Measurements from ENCODE around the gene SOX12.
A peak's percentile ranks its signal among the peaks of the same experiment; 100 is the strongest.

SOX12 gene

DNA sequence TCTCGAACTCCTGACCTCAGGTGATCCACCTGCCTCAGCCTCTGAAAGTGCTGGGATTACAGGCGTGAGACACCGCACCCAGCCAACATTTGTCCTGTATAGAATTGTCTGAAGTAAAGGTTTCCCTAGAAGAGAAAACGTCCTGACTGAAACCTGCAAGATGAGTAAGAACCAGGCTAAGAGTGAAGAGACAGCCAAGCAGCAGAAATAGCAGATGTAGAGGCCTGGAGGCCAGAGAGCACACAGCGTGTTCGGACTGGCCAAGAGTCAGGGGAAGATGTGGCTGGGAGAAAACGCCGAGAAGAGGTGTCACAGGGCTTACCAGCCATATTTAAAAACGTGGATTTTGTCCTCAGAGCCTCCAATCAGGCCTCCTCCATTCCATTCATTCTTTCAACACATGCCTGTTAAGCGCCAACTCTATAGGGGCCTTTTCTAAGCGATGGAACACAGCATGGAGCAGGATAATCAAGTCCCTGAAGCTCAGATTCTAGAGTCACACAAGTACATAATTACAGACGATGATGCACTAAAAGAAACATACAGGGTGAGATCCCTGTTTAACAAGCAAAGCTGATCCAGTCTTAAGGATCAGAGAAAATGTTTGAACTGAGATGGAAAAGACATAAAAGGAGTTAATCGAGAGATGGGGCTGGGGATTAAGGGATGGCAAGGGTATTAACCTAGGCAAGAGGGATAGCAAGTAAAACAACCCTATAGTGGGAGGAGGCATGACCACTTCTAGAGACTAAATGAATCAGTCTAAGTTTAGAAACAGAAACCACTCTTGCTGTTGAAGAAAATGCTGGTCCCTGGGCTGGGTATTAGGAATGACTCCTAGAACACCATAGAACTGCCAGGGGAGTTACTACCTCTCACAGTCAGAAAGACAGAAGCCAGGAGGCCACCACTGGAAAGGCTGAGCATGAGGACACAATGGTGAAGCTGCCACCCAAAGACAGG is 23.2 kb upstream of the SOX12 start:
- DNase-seq: no peak

DNA sequence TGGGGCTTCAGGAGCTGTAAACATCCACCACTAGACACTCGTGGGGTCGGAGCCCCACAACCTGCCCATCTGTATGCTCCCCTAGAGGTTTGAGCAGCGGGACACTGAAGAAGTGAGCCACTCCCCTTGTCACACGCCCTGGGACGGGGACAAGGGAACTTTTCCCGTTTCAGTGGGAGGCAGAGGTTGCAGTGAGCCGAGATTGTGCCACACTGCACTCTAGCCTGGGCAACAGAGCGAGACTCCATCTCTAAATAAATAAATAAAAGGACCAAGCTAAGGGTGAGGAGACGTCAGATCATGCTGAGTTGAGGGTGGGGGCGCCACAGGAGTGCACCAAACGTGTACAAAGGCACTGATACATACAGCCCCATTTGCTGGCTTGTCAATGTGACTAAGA is 19.6 kb upstream of the SOX12 start:
- DNase-seq: no peak

DNA sequence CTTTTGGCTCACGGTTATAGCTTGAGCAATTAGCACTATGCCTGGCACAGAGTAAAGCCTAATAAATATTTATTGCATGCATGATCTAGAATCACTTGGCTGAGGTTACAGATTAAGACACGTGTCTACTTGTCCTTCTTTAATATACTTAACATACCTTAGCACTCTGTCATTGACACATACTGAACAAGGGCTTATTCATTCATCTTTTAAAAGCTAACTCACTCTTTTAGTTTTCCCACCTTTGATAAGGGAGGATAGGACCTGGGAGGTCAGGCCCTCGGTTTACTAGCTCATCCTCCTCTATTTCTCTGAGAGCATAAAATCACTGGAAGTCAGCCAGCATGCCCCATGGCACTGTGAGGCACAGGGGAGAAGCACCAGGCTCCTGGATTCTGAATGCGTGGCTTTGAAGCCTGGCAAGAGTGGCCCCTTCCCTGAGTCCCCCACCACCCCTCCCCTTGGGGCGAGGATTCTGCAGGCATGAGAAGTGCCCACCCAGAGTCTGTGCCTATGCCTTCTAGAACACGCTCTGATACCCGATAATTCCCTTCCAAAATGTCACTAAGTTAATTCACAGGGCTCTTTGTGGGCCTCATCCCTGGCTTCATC is 16.8 kb upstream of the SOX12 start:
- no peak for DNase-seq

DNA sequence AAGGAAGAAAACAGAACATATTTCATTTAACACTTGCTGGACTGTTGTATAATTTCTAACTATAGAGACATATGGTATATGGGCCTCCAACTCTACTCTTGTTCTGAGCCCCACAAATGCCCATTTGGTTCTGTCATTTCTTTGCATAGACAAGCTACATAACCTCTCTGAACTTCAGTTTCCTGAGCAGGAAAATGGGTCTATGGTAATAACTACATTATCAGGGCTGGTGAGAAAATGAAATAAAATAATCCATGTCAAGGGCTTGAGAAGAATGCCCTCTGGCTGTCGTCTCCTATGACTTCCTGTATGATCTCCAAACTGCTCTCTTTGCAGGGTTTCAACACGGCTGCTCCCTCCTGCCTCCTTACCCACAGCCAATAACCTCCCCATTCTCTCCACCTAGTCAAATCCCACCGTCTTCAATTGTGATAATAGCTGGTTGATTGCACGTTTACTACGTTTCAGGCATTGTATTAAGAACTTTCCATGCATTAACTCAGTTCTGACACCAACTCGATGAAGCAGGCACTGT is 16.0 kb upstream of the SOX12 start:
- DNase-seq: no peak

DNA sequence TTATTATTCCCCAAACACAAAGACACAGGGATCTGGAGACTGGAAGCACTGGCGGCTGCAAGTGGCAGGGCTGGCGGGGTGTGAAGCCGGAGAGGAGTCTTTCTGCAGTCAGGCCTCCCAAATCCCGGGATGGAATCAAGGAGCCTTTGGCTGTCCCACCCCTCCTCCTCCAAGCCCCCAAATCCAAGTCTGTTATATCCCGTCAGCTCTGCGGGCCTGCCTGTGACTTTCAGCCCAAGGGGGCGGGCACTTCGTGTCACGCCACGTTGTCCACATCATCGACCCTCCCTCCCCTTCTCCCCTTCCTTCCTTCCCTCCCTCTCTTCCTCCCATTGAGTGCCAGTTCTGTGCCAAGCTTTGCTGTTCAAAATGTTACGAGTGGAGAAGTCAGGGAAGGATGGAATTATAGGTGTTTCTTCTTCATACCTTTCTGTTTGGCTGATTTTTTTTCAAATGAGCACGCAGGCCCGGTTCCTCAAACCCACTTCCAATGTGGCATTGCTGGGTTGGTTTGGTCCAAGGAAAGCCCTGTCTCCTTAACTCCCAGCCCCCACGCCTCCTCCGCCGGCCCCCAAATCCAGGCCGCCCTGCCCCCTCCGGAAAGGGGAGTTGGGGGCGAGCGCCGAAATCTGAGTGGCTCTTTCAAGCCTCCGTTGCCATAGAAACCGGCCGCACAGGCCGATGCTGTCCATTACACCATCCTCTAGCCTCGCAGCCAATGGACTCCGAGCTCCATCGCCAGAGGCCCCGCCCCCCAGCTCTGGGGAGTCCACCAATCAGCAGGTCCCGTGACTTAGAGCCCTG is 15.3 kb upstream of the SOX12 start:
- no peak for DNase-seq

DNA sequence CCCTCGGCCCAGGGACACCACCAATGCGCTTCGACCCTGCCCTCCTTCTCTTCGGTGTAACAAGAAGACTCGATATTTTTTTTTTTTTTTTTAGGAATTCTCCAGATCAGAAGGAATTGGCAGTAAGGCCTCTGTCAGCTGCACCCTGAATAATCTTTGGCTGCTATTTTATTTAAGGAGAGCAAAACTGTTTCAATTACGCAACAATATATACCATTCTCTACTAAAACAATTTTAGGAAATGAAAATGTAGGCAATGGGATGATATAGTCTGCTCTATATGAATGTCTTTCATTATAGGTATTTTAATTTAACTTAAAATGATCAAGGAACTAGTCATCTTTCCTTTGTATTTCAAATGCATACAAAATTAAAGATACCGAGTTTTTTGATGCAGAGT is 14.7 kb upstream of the SOX12 start:
- no peak for DNase-seq

DNA sequence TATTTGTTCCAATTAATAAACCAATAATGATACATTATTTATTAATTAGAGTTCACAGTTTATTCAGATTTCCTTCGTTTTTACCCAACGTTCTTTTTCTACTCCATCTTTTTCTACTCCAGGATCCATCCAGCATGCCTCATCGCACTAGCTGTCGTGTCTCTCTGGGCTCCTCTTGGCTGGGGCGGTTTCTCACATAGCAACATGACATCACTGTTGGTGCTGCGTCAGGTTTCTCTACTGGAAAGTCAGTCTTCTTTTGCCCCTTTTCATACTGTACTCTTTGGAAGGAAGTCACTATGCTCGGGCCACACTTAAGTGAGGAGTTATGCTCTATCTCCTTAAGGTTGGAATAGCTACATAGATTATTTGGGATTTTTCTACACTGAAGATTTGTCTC is 13.7 kb upstream of the SOX12 start:
- DNase-seq: no peak

DNA sequence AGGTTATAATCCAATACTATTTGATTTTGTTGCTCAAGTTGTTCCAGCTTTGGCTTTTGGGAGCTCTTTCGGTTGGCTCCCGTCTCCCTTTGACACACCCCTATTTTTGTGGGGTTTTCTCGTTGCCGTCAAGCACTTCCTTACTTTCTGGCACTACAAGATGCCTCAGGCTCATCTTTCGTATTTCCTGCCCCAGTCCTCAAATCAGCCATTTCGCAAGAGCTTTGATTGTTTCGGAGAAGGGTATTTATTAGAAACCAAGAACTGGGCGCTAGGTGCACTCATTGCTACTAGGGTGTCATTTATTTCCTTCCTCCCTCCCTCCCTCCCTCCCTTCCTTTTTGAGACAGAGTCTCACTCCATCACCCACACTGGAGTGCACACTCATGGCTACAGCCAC is 13.3 kb upstream of the SOX12 start:
- DNase-seq: no peak

DNA sequence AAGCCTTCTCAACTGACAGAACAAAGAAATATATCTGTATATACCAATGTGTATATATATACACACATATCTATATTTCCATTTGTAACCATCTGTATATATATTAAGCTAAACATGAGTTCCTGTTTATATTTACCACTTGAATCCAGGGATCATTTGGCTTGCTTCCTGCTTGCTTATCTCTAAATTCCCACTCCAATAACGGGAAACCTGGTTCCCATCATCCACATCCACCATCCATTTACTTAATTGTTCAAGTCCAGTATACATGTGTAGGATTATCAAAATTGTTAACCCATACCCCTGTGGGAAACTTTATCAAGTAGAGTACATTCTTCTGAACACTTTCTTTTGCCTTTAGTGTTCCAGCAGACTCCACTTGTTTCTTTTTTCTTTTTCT is 12.5 kb upstream of the SOX12 start:
- DNase-seq: no peak

DNA sequence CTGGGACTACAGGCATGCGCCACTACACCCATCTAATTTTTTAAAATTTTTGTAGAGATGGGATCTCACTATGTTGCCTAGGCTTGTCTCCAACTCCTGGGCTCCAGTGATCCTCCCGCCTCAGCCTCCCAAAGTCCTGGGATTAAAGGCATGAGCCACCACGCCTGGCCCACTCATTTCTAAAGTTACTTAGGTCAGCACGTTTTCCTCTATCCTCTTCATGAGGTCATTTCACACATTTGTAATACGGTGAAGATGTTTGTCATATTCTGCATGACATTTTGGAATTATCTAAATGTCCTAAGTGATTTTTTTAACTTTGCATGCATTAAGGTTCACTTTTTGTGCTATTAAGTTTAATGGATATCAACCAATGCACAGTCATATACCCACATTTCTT is 11.9 kb upstream of the SOX12 start:
- no peak for DNase-seq

DNA sequence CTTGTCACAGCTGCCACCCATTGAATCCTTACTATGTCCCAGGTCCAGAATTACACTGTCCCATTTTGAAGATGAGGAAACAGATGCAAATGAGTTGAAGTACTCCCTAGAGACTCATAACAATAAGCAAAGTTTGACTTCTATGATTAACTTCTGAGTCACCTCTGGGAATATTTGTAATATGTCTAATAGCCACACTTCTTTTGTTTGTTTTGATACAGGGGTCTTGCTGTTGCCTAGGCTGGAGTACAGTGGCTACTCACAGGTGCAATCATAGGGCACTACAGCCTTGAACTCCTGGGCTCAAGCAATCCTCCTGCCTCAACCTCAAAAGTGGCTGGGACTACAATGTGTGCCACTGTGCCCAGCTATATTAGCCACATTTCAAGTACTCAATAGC is 11.4 kb upstream of the SOX12 start:
- no peak for DNase-seq

DNA sequence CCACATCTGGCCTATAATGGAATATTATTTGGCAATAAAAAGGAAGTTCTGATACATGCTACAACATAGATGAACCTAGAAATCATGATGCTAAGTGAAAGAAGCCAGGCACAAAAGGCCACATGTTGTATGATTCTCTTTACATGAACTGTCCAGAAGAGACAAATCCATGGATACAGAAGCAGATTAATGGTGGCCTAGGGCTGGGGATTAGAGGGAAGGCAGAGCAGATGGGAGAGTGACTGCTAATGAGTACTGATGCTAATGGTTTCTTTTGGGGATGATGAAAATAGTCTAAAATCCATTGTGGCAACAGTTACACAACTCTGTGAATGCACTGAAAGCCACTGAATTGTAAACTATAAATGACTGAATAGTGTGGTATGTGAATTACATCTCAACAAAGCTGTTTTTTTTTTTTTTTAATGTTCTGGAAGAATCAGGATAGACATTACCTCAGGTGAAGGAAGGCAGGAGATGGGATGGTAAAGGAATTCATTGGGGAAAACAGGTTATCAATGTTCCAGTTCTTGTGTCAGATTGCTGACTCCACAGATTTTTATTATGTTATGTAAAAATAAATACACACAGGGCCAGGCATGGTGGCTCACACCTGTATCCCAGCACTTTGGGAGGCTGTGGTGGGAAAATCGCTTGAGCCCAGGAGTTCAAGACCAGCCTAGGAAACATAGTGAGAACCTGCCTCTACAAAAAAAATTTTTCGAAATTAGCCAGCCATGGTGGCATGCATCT is 8.9 kb upstream of the SOX12 start:
- DNase-seq: no peak

DNA sequence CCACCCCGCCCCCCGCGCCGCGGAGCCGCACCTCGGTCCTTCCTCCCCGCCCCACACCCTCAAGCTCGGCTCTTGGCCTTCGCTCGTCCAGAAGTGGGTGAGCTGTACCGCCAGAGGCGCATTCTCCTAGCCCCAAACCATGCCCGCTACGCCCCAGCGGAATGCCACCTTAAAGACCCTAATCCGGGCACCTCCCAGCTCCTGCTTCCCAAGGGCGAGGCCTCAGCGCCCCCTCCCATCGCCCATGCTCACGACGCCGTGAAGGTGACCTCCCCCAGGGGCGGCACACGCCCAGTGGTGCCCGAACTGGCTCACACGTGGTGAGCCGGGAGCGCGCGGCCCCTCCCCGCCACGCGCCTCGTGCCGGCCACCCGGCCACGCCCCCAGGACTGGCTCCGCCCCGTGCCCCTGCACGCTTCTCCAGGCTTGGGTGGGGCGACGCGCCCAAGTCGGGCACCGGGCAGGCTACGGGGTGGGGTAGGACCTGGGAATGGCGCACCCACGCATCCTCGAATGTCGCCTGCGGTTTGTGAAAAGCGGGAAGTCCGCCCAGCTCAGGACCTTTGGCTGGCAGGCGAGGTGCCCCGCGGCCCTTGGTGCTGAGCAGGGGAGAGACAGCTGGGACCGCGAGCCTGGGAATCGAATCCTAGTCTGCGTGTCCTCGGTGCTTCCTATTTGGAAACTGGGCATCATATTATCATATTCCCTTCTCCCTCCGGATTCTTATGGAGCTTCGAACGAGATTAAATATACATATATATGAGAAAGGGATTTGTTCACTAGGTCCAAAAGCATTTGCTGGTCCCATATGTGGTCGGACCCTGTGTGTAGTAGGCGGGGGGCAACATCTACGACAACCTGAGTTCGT is 941 bp upstream of the SOX12 start:
- DNase-seq: peak; percentile 16

DNA sequence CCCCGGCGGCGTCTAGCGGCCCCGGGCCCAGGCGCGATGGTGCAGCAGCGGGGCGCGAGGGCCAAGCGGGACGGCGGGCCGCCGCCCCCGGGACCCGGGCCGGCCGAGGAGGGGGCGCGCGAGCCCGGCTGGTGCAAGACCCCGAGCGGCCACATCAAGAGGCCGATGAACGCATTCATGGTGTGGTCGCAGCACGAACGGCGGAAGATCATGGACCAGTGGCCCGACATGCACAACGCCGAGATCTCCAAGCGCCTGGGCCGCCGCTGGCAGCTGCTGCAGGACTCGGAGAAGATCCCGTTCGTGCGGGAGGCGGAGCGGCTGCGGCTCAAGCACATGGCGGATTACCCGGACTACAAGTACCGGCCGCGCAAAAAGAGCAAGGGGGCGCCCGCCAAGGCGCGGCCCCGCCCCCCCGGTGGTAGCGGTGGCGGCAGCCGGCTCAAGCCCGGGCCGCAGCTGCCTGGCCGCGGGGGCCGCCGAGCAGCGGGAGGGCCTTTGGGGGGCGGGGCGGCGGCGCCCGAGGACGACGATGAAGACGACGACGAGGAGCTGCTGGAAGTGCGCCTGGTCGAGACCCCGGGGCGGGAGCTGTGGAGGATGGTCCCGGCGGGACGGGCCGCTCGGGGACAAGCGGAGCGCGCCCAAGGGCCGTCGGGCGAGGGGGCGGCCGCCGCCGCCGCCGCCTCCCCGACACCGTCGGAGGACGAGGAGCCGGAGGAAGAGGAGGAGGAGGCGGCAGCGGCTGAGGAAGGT is 715 bp downstream of the SOX12 start:
- DNase-seq: peak; percentile 25

DNA sequence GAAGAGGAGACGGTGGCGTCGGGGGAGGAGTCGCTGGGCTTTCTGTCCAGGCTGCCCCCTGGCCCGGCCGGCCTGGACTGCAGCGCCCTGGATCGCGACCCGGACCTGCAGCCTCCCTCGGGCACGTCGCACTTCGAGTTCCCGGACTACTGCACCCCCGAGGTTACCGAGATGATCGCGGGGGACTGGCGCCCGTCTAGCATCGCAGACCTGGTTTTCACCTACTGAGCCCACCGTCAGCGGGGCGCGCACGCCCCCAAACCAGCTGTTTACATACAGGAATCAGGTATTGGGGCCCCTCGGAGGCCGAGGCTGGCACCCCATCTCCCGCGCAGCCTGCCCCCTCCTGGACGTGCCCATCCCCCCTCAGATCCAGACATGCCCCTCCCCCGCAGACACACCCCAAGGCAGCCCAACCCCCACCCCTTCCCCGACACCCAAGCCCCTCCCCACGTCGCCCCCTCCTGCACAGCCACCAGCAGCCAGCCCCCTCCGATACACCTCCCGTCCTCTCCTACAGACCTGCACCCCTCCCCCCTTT is 1.4 kb downstream of the SOX12 start:
- DNase-seq: no peak

DNA sequence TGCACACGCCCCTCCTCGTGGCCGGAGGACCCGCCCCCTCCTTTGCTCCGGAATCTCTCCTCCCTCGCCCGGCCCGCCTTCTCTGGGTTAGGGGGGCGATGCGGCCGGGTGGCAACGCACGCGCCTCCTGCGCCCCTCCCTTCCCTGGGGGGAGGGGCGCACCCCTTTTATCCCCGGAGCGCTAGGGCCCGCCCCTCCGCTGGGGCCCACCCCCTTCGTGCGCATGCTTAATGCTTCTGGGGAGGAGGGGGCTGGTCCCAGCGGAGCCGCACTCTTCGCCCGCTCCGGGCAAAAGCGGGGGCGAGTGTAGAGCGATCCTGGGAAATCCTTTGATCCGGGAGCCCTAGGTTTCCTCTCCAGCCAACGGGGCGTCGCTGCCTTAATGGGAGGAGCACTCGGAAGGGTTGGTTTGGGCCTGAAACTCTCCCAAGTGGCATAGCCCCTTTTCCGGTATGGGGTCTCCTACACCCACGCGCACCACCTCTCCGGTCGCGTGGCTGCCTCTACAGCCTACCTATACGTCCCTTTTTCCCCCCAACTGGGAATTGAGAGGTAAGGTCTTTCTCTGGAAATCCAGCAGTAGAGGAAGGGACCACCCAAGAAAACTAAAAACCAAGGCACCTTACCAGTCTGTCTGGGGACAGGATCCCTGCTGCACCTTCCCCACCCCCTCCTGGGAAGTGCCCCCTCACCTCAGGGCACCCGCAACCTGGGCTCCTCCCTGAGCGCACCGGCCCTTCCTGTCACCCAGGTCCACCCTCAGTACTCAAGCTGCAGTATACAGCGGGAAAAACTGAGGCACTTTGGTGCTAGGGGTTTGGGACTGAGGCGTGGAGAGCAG is 2.1 kb downstream of the SOX12 start:
- peak; percentile 20 for DNase-seq

DNA sequence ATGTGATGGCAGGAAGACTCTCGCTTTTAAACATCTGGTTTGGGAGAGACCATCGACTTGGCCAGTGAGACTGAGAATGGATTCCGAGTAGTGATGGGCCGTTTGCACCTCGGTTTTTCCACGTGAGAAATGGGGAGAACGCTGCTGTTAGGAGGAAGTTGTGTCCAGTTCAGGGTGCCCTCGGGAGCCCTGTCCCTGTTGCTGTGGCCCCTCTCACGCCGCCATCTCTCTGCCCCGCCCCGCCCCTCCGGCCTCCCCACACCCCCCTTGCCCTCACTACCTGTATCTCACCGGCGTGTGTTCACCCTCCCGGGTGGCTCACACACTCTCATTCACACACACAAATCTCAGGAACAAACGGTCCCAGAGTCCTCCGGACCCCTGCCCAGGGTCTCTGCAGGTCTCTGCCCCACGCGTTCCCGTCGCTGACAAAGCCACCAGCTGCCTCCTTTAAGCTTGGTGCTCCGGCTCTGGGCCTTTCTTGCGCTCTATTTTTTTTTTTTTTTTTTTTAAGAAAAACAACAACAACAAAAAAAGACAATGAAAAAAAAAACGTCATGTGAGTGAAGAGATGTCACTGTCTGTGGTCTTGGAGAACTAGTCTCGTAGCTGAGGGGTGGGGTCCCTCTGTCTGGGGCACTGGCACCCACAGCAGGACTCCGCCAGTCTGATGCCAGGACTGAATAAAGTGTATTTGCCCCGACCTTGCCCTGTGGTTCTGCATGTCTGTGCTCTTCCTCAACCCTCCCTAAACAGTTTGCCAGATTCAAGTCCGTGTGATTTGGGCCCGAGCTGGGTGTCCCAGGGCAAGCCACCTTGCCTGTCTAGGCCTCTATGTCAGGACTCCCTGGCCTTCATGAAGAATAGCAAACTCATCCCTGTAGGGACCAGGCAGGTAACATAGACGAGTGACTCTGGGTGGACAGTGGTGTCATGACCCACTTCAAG is 2.9 kb downstream of the SOX12 start:
- DNase-seq: no peak

DNA sequence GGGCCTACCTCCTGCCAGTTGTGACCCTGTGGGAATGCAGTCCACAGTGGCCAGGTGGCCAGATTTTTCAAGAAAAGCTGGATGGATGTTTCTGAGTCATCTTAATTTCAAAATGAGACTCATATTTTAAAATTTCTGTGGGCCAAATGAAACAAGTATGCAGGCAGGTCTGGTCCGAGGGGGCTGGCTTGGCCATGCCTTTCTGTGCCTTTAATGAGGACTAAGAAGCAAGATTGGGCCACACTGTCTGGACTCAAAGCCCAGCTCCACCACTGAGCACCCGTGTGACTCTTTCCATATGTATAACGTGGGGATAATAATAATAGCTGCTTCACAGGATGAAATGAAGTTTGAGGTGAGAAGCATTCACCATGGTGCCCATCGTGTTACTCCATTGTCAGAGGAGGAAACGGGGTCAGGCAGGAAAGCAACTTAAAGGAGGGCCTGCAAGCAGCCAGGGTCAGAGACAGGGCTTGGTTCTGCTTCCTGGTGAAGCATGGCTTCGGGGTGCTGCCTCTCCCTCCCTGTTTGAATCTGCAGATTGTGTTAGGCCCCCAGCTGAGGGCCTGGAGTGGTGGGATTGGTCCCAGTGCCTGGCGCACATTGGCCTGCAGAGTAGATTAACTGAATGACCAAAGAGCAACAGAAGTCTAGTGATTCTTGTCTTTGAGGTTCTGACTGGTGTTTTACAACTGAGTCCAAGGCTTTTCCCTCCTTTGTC is 3.8 kb downstream of the SOX12 start:
- no peak for DNase-seq

Data from SIG-M5 (cell line).